Measurements from ENCODE around the gene FAM3A.
A peak's percentile ranks its signal among the peaks of the same experiment; 100 is the strongest.
"Not testable (repeated sequence)": the region's sequence is repeated elsewhere in the genome, so short reads cannot be mapped to it uniquely, and the experiment has no call there.

The FAM3A gene, protein sequence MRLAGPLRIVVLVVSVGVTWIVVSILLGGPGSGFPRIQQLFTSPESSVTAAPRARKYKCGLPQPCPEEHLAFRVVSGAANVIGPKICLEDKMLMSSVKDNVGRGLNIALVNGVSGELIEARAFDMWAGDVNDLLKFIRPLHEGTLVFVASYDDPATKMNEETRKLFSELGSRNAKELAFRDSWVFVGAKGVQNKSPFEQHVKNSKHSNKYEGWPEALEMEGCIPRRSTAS

GRCh38 chrX:154515966-154516655 lies at the start of gene FAM3A:
Gene FAM3A (minus strand): TSS chrX:154516232. CDS start chrX:154515772, 460 bp downstream.
- DNase-seq, result peak; percentile 89

DNA sequence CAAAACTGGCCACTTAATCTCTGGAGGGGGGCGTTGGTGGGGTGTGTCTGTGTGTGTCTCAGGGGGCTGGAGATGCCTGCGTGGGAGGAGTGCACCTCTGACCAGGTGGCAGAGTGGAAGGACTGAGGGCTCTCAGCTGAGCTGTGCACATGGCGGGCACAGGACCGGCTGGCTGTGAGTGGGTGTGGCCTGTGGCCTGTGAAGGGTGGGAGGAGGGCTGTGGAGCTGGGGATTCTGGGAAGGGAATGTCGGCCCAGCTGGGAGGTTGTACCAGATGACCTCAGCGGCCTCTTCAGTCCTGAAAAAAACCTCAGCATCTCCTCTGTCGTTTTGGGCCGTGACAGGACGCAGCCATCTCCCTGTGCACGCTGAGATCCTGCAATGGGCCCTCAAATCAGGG lies 46.3 kb upstream of the FAM3A start:
- not testable (repeated sequence) for DNase-seq

- not testable (repeated sequence) for DNase-seq
Observed at GRCh38 chrX:154560326-154560725, 44.3 kb upstream of the FAM3A start.

GRCh38 chrX:154558896-154559295 lies 42.9 kb upstream of the FAM3A start:
- not testable (repeated sequence) for DNase-seq

GRCh38 chrX:154558060-154558690 lies 42.1 kb upstream of the FAM3A start:
- DNase-seq, result not testable (repeated sequence)

- DNase-seq, result not testable (repeated sequence)
Observed at GRCh38 chrX:154552112-154552806, 36.2 kb upstream of the FAM3A start.

GRCh38 chrX:154549766-154550165 lies 33.7 kb upstream of the FAM3A start:
- no peak for DNase-seq

GRCh38 chrX:154548028-154548316 lies 31.9 kb upstream of the FAM3A start:
- no peak for DNase-seq

DNA sequence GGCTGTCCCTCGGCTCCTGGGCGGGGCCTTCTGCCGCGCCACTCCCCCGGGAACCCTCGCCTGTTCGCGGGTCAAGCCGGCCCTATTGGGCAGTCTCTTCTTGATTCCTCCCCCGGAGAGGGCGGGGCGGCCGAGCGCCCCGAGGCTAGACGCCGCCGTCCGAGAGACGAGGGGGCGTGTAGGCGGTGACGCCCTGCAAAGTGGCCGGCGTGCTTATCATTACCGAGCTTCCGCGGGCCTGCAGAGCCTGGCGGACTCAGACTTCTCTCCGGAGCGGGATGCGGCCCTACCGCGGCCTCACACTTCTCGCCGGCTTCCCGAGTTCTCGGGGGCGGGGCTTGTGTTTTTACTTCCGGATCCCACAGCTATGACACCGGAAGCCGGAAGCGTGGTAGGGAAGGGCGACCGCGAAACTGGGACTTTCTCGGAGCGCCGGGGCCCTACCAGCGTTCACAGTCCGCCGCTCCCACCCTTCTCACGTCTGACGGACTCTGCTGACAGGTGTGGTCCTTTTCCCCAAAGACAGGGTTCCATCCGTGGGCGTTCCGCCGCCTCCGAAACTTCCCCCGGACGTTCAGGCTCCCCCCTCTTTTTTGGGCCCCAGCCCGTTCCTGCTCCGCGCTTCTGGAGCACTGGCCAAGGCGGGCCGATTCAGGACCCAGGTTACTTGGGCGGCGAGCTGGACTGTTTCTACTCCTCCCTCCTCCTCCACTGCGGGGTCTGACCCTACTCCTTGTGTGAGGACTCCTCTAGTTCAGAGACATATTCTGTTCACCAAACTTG lies 31.4 kb upstream of the FAM3A start, which contains the start of gene IKBKG:
Gene IKBKG, plus strand, starts transcription at position 376 of the 783 bp plus-strand sequence. CDS start 4,383 bp downstream, outside the sequence.
- DNase-seq, result peak; percentile 84

- DNase-seq, result peak; percentile 72
Observed at GRCh38 chrX:154546354-154547244, 30.6 kb upstream of the FAM3A start, which contains the start of gene G6PD. Gene G6PD (minus strand): TSS chrX:154546846. CDS start chrX:154546155, 691 bp downstream.

DNA sequence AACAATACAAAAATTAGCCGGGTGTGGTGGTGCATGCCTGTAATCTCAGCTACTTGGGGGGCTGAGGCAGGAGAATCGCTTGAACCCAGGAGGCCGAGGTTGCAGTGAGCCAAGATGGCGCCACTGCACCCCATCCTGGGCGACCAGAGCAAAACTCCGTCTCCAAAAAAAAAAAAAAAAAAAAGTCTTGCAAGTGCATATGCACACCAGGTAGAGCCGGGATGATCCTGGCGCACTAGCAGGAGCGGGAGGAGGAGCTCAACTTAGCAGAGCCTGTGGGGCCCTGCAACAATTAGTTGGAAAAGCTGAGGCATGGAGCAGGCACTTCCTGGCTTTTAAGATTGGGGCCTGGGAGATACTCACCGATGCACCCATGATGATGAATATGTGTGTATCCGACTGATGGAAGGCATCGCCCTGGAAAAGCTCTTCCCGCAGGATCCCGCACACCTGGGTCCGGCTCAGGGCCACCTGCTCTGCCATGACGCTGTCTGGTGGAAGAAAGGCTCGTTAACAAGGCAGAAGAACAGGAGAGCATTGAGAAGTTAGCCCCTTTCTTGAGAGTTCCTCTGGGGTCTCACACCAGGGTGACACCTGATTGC lies 29.7 kb upstream of the FAM3A start:
- DNase-seq, result no peak

DNA sequence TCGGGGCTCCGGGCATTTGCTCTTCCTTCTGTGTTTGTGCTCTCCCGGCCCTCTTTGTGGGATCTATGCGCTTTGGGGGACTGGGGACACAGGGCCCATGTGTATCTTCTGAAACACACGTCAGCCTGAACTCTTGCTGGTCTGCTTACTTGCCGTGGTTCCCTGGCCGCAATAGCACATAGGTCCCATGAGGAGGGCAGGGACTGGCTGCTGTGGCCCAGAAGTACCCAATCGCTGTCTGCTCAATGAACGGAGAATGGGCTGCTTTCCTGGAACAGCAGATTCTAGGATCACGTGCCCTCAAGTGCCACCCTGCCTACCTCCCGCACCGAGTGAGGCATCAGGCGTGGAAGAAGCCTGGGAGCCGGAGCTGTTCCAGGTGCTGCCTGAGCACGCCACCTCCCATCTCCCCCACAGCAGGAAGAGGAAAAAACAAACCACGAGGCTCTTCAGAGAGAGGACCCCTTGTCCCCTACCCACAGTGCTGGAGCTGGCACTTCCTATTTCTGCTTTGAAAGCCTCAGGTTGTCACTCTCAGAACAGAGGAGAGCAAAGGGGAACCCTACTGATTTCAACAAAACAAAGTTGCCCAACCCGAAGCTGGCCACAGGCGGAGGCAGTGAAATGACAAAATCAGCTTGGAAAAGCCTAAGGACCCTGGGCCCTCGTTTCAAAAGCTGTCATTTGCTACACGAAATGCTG lies 26.8 kb upstream of the FAM3A start:
- no peak for DNase-seq

- DNase-seq, result no peak
Observed at GRCh38 chrX:154541896-154542722, 26.1 kb upstream of the FAM3A start.

- no peak for DNase-seq
Observed at GRCh38 chrX:154541589-154541895, 25.5 kb upstream of the FAM3A start.

- no peak for DNase-seq
Observed at GRCh38 chrX:154540897-154541535, 25.0 kb upstream of the FAM3A start.

GRCh38 chrX:154540365-154540764 lies 24.3 kb upstream of the FAM3A start:
- not testable (repeated sequence) for DNase-seq

DNA sequence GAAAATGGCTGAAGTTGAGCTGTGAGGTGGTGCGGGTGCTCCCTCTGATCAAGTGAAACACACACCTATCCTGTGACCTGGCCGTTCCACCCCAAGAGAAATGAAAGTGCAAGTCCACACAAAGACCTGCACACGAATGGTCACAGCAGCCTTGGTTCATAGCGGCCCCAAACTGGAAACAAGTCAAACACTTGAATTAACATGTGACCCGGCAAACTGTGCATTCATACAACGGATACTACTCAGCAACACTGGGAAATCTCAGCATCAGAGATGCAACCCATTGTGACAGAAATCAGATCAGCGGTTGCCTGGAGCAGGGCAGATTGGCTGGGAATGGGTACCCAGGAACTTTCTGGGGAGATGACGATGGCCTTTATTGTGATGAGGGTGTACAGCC lies 23.0 kb upstream of the FAM3A start:
- no peak for DNase-seq

DNA sequence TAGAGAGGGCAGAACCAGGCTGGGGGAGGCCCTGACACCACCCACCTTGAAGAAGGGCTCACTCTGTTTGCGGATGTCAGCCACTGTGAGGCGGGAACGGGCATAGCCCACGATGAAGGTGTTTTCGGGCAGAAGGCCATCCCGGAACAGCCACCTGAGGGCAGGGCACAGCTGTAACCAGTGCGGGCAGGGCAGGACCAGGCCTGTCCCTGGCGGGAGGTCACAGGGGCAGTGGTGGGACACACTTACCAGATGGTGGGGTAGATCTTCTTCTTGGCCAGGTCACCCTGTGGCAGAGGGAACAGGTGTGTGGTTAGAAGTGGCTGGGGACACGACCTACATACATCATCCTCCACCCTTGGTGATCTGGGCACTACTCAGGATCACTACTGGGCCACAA lies 19.9 kb upstream of the FAM3A start:
- no peak for DNase-seq

Measured in DMS153 (cell line).